Measurements from ENCODE around the gene CA9. TPM values are rescaled to one million over a fixed set of nuclear protein-coding genes. Genes with fewer than 3 reads are reported as not detected.

Gene CA9
- total RNA-seq, 2 experiments from 2014 or later: 0.38 to 0.52 TPM

- CTCF ChIA-PET: interaction anchor here (12.4 kb wide), 1 partner anchor 38 kb away, joined by 142 read pairs; the partner anchor contains the start of gene CD72
- no peak for DNase-seq
- Mint-ChIP-seq H3K36me3 (ENCODE audit: low read depth) (peaks cover 12% of the 10 kb centered on the region), H3K4me1 (ENCODE audit: low read depth) (peaks cover 47% of the 10 kb centered on the region), H3K27ac (no peak overlapping the region), H3K4me3 (no peak overlapping the region), H3K27me3 (ENCODE audit: low read depth) (peaks cover 3% of the 10 kb centered on the region), H3K9me3 (peaks cover 1% of the 10 kb centered on the region)
- intact Hi-C loops (cut with micrococcal nuclease): loop anchor here (10.0 kb wide), 1 partner anchor 831 kb away; no protein-coding TSS in a partner anchor
These were observed 20.1 kb upstream of the CA9 start for GRCh38 chr9:35653611-35654010.

DNA sequence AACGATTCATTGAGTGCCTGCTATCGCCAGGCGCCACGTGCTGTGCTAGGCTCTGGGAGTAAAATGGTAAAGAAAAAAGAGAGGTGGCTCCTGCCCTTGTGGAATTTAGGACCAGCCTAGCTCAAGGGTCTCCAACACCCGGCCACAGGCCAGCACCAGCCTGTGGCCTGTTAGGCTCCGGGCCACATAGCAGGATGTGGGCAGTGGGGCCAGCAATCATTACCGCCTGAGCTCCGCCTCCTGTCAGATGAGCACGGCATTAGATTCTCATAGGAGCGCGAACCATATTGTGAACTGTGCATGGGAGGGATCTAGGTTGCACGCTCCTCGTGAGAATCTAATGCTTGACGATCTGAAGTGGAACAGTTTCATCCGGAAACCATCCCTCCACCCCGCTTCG, 17.4 kb upstream of the CA9 start:
- H3K27me3 Mint-ChIP-seq (ENCODE audit: low read depth): peaks cover 3% of the 10 kb centered on the region
- no peak overlapping the region for H3K4me3 Mint-ChIP-seq
- H3K36me3 Mint-ChIP-seq (ENCODE audit: low read depth): peaks cover 20% of the 10 kb centered on the region
- CTCF ChIA-PET: interaction anchor here (0.6 to 11.0 kb wide), 7 partner anchors 8 to 90 kb away, joined by 3 to 149 read pairs (median 5); partner anchors contain the start of genes ARHGEF39 and SIT1
- peaks cover 57% of the 10 kb centered on the region for H3K4me1 Mint-ChIP-seq (ENCODE audit: low read depth)
- DNase-seq: no peak
- intact Hi-C loops (cut with micrococcal nuclease): loop anchor here (10.0 kb wide), 1 partner anchor 828 kb away; no protein-coding TSS in a partner anchor
- H3K9me3 Mint-ChIP-seq: peaks cover 1% of the 10 kb centered on the region
- no peak overlapping the region for H3K27ac Mint-ChIP-seq

GRCh38 chr9:35656831-35657545, 16.7 kb upstream of the CA9 start:
- DNase-seq: no peak
- intact Hi-C loops (cut with micrococcal nuclease): loop anchor here (1.0 to 10.0 kb wide), 6 partner anchors 8 to 828 kb away; partner anchors contain the start of genes CREB3, HINT2 and TLN1
- Mint-ChIP-seq H3K27ac (peak overlapping the region; percentile 94), H3K4me3 (peak overlapping the region; percentile 84), H3K27me3 (ENCODE audit: low read depth) (peaks cover 3% of the 10 kb centered on the region), H3K4me1 (ENCODE audit: low read depth) (peaks cover 57% of the 10 kb centered on the region), H3K9me3 (peaks cover 1% of the 10 kb centered on the region), H3K36me3 (ENCODE audit: low read depth) (peaks cover 24% of the 10 kb centered on the region)
- CTCF ChIA-PET: interaction anchor here (1.2 to 11.0 kb wide), 8 partner anchors 8 to 89 kb away, joined by 3 to 149 read pairs (median 5); partner anchors contain the start of genes ARHGEF39 and SIT1

DNA sequence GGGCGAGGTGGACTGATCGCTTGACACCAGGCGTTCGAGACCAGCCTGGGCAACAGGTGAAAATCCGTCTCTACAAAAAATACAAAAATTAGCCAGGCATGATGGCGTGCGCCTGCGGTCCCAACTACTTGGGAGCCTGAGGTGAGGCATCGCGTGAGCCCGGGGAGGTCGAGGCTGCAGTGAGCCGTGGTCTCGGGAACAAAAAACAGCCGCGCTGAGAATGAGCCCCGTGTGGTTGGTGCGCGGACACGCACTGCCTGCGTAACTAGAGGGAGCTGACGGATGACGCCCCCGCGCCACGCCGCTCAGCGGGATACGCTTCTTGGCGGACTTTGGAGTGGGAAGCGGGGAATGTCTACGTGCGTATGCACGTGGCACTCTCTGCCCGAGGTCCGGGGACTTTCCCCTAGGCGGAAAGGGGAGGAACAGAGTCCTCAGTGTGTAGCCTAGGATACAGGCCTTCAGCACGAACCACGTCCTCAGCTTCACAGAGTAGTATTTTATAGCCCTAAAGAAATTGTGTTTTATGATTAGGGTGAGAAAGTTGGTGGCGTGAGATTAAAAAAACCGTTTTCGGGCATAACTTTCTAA, 16.1 kb upstream of the CA9 start, which contains the start of gene RMRP:
Gene RMRP, minus strand, starts transcription at position 474 of the 591 bp plus-strand sequence.
- H3K4me3 Mint-ChIP-seq: peak within 1 kb of the TSS; percentile 84
- peaks cover 31% of the 10 kb centered on the region for H3K36me3 Mint-ChIP-seq (ENCODE audit: low read depth)
- peaks cover 3% of the 10 kb centered on the region for H3K27me3 Mint-ChIP-seq (ENCODE audit: low read depth)
- intact Hi-C loops (cut with micrococcal nuclease): loop anchor here (1.0 to 10.0 kb wide), 7 partner anchors 8 to 827 kb away; partner anchors contain the start of genes CREB3, HINT2 and TLN1
- H3K27ac Mint-ChIP-seq: peak within 1 kb of the TSS; percentile 94
- H3K9me3 Mint-ChIP-seq: peaks cover 1% of the 10 kb centered on the region
- peaks cover 60% of the 10 kb centered on the region for H3K4me1 Mint-ChIP-seq (ENCODE audit: low read depth)
- CTCF ChIA-PET: interaction anchor here (0.6 to 11.0 kb wide), 24 partner anchors 9 to 231 kb away, joined by 3 to 149 read pairs (median 4); partner anchors contain the start of genes CREB3 and SIT1
- peak; percentile 93 for DNase-seq

GRCh38 chr9:35658137-35658967, 15.4 kb upstream of the CA9 start, which contains the start of gene CCDC107:
TSS of gene CCDC107 (plus strand) at chr9:35658292. CDS start at chr9:35658380, 88 bp downstream.
- Mint-ChIP-seq H3K36me3 (ENCODE audit: low read depth) (peaks cover 37% of the 10 kb centered on the region), H3K27me3 (ENCODE audit: low read depth) (peaks cover 3% of the 10 kb centered on the region), H3K4me1 (ENCODE audit: low read depth) (peaks cover 67% of the 10 kb centered on the region), H3K4me3 (peak within 1 kb of the TSS; percentile 84), H3K27ac (peak within 1 kb of the TSS; percentile 94), H3K9me3 (peaks cover 1% of the 10 kb centered on the region)
- intact Hi-C loops (cut with micrococcal nuclease): loop anchor here (1.0 to 10.0 kb wide), 2 partner anchors 70 to 826 kb away; no protein-coding TSS in a partner anchor
- CTCF ChIA-PET: interaction anchor here (0.6 to 11.0 kb wide), 27 partner anchors 10 to 230 kb away, joined by 3 to 149 read pairs (median 4); partner anchors contain the start of genes CREB3, GBA2, RGP1 and SIT1
- peak; percentile 83 for DNase-seq

GRCh38 chr9:35658968-35659220, 14.8 kb upstream of the CA9 start:
- DNase-seq: no peak
- H3K36me3 Mint-ChIP-seq (ENCODE audit: low read depth): peaks cover 39% of the 10 kb centered on the region
- H3K4me1 Mint-ChIP-seq (ENCODE audit: low read depth): peaks cover 72% of the 10 kb centered on the region
- CTCF ChIA-PET: interaction anchor here (0.7 to 11.0 kb wide), 20 partner anchors 11 to 164 kb away, joined by 3 to 149 read pairs (median 4); partner anchors contain the start of genes CREB3, GBA2, RGP1 and SIT1
- intact Hi-C loops (cut with micrococcal nuclease): loop anchor here (1.0 to 10.0 kb wide), 3 partner anchors 29 to 826 kb away; no protein-coding TSS in a partner anchor
- H3K9me3 Mint-ChIP-seq: peaks cover 1% of the 10 kb centered on the region
- H3K27ac Mint-ChIP-seq: peak overlapping the region; percentile 94
- peak overlapping the region; percentile 84 for H3K4me3 Mint-ChIP-seq
- H3K27me3 Mint-ChIP-seq (ENCODE audit: low read depth): peaks cover 3% of the 10 kb centered on the region

DNA sequence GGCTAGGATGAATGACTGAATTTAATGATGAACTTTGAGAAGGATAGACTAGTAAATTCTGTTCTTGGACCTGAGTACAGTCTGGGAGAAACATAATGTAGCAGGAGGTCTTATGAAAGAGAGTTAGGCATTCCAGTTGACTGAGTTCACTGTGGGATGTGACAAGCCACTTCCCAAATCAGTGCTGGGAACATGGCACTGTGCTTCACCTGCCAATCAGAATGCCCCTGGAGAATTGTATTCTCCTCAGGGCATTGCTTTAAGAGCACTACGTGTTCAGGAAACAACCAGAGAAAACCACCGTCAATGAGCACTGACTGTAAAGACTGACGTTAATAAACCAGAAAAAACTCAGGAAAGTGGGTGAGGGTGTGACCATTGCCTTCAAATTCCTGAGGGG, 14.4 kb upstream of the CA9 start:
- intact Hi-C loops (cut with micrococcal nuclease): loop anchor here (1.0 to 10.0 kb wide), 2 partner anchors 29 to 825 kb away; no protein-coding TSS in a partner anchor
- Mint-ChIP-seq H3K27me3 (ENCODE audit: low read depth) (peaks cover 3% of the 10 kb centered on the region), H3K27ac (no peak overlapping the region), H3K36me3 (ENCODE audit: low read depth) (peaks cover 39% of the 10 kb centered on the region), H3K9me3 (peaks cover 1% of the 10 kb centered on the region), H3K4me3 (peak overlapping the region; percentile 84), H3K4me1 (ENCODE audit: low read depth) (peaks cover 76% of the 10 kb centered on the region)
- CTCF ChIA-PET: interaction anchor here (1.0 to 11.0 kb wide), 13 partner anchors 11 to 131 kb away, joined by 3 to 149 read pairs (median 6); partner anchors contain the start of genes GBA2, RGP1, SIT1 and TLN1
- DNase-seq: no peak

DNA sequence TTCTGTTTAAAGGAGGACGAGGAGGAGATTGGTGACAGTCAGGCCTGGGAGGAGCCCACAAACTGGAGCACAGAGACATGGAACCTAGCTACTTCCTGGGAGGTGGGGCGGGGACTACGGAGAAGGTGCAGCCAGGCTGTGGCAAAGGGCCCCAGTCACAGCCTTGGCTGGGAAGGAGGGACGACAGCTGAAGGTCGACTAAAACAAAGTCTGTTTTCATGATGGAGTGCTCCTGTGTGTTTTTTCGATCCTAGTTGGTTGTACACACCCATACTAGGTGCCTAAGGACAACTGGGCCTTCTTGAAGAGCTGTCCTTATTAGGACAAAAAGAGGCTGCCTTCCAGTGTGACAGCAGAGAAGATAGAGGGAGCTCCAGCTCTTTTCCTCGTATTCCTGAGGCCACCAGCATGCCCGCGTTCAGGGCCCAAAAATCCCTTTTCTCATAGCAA, 12.7 kb upstream of the CA9 start:
- Mint-ChIP-seq H3K4me3 (no peak overlapping the region), H3K36me3 (ENCODE audit: low read depth) (peaks cover 39% of the 10 kb centered on the region), H3K4me1 (ENCODE audit: low read depth) (peaks cover 74% of the 10 kb centered on the region), H3K27ac (peak overlapping the region; percentile 22), H3K27me3 (ENCODE audit: low read depth) (peaks cover 3% of the 10 kb centered on the region), H3K9me3 (peaks cover 1% of the 10 kb centered on the region)
- CTCF ChIA-PET: interaction anchor here (0.6 to 11.0 kb wide), 12 partner anchors 9 to 242 kb away, joined by 4 to 149 read pairs (median 6); partner anchors contain the start of genes SIT1 and TLN1
- intact Hi-C loops (cut with micrococcal nuclease): no loop called here
- no peak for DNase-seq

DNA sequence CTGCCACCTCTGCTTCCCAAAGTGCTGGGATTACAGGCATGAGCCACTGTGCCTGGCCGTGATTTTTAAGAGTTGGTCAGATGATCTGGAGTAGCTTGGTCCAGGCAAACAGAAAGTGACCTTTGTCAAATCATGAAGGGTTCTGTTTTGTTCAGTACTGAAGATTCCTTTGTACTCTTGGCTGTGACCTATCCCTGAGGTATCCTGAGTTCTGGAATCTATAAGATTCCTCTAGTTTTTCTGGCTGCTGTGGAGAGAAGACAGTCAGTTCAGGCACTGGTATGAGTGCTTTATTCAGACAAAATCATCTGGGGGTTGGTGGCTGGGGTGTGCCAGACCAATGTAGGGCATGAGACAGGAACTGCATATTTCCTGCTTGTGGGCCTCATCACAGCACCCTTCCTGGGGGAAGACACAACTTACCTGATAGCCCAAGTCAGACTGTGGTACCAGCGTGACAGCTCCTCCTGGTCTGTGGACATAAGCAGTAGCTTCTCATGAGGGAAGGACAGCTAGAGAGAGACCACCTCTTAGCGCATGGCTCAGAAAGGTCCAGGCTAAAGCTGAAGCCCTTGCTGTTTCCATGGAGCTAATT, 11.9 kb upstream of the CA9 start:
- no peak for DNase-seq
- CTCF ChIA-PET: interaction anchor here (0.9 to 11.0 kb wide), 13 partner anchors 8 to 221 kb away, joined by 3 to 149 read pairs (median 5); partner anchors contain the start of genes CREB3, SIT1 and TLN1
- peaks cover 39% of the 10 kb centered on the region for H3K36me3 Mint-ChIP-seq (ENCODE audit: low read depth)
- peaks cover 3% of the 10 kb centered on the region for H3K27me3 Mint-ChIP-seq (ENCODE audit: low read depth)
- H3K27ac Mint-ChIP-seq: peak overlapping the region; percentile 37
- peaks cover 71% of the 10 kb centered on the region for H3K4me1 Mint-ChIP-seq (ENCODE audit: low read depth)
- peaks cover 1% of the 10 kb centered on the region for H3K9me3 Mint-ChIP-seq
- intact Hi-C loops (cut with micrococcal nuclease): no loop called here
- H3K4me3 Mint-ChIP-seq: peak overlapping the region; percentile 82

DNA sequence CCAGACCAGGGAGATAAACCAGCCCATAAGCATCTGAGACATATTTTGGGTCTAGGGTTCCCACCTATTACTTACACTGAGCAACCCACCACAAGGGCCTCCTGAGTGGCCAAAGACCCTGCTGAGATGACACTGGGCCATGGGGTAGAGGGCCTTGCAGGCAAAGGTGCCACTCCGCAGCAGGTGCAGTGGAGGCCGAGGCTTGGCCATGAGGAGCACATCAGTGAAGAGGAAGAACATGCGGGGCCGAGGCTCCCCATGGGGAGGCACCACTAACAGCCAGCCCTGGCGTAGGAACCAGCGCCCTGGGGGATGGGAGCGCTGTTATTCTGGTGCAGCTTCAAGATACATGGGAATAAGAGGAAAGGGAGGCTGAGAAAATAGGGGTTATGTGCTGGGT, 11.3 kb upstream of the CA9 start:
- Mint-ChIP-seq H3K27ac (peak overlapping the region; percentile 37), H3K36me3 (ENCODE audit: low read depth) (peaks cover 39% of the 10 kb centered on the region), H3K27me3 (ENCODE audit: low read depth) (peaks cover 3% of the 10 kb centered on the region), H3K4me1 (ENCODE audit: low read depth) (peaks cover 65% of the 10 kb centered on the region), H3K4me3 (peak overlapping the region; percentile 82), H3K9me3 (peaks cover 1% of the 10 kb centered on the region)
- intact Hi-C loops (cut with micrococcal nuclease): no loop called here
- DNase-seq: no peak
- CTCF ChIA-PET: interaction anchor here (0.9 to 11.0 kb wide), 7 partner anchors 14 to 220 kb away, joined by 3 to 149 read pairs (median 6); partner anchors contain the start of genes CREB3, SIT1 and TLN1

All from activated naive CD4-positive, alpha-beta T cell treated with anti-CD3 and anti-CD28 coated beads for 36 hours (primary cell).